TTC549 (cell line): ENCODE data around the gene CLSTN2.

Experiments
- FAIRE-seq: peaks from 2 replicates; lab custom pipeline; 2012; peaks lifted over from hg19 to GRCh38; lab: Jason Lieb, UNC

Gene CLSTN2

DNA sequence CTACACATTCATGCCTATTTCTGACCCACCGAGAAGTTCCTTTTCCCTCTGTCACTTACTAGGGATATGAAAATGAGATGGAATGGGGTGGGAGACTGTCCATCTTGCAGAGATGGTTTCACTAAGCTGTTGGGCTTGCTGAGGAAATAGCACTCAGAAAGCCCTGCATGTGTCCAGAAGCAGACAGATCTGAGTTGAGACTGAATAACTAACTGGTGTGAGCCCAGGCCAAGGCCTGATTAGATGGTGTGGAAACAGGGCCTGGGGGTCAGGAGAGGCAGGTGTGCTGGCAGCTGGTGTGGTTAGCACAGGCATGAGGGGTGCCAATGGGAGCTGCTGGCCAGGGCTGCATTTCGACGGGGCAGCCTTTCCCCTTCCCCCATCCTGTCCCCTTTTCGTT is 72.1 kb downstream of the CLSTN2 start:
- FAIRE-seq, result no peak

DNA sequence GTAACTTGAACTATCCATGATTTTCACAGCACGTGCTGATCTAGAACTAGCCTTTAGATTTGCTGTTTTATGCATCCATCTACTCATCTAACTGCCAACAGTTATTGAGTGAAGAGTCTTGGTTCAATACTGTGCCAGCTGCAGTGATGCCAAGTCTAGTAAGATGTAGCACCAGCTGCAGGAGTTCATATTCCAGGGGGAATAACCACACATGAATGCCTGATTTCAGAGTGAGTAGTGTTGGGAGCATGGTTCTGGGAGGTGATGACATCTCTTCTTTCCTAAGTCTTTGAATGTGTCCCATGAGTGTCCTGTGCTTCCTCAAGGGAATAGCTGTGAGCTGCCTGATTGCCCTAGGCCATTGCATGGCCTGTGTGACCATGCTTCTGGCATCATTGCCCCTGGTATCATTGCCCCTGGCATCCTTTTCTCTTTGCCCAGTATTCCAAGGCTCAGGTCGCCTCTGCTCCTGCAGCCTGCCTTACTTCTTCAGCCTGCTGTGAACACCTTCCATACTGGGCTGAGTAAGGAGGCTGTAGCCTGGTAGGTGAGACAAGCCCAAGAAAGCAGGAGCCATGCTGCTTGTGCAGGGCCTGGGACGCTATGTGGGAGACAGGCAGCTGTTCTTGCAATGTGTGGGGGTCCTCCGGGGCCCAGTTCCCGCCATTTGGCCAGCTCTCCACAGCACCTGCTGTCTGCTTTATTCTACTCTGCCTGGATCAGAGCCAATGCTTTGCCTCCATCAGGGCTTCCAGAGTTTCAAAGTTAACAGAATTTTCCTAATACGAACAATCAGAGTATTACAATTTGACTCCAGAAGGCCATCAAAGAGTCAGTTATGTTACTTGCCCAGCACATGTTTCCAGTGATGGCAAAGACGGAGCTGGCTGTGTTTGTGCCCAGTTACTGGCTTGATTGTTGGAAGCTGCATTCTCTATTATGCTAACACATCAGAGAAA is 73.2 kb downstream of the CLSTN2 start:
- FAIRE-seq, result no peak

- FAIRE-seq, result no peak
These were observed 75.4 kb downstream of the CLSTN2 start for GRCh38 chr3:140010391-140010790.

- FAIRE-seq, result no peak
These were observed 76.1 kb downstream of the CLSTN2 start for GRCh38 chr3:140011086-140011485.

DNA sequence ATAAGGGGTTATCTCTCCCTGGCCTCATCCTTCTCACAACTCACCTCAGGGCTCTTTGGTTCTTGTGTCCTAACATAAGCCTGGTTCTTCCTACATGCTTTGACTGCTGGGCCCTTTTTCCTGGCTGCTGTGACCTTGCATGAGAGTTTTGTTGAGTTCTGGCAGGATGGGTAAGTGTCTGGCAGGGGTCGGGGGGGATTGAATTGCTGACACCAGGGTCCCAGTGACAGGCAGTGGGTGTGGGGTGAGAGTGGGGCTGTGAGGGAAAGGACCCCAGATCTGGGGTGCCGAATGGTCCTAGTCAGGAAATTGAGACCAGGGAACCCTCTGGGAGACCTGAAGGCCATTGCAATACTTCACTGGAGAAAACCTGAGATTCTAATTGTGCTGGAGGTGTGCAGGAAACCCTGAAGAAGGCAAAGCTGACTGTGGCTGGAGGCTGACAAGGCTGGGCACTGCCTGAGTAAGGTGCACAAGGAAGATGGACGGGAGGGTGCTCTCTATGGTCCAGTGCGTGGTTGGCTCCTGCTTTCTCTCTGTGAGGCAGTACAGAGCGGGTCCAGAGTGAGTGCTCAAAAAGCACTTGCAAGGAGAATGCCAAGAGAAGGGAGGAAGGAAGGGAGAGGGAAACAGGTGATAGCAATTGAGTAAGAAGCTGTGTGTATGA is 76.8 kb downstream of the CLSTN2 start:
- no peak for FAIRE-seq

DNA sequence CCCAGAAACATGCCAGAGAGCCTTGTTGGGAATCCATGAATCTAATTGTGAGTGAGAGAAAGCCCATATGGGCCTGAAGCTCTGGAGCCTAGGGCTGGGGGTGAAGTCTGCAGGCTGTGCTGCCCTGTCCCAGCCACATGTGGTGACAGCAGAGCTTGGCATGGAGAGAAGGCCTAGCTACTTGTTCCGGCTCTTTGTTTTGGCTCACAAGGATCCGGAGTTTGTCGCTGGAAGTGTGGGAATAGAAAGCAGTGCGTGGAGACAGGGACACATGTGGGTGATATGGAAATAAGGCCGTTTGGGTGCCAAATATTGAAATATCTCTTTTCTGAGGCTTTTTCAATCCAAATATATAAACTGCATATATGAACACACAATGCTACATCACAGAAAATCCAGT is 78.2 kb downstream of the CLSTN2 start:
- FAIRE-seq, result no peak

GRCh38 chr3:140014831-140015495 is 80.0 kb downstream of the CLSTN2 start:
- no peak for FAIRE-seq

- no peak for FAIRE-seq
These were observed 80.8 kb downstream of the CLSTN2 start for GRCh38 chr3:140015741-140016140.

GRCh38 chr3:140018556-140018955 is 83.6 kb downstream of the CLSTN2 start:
- FAIRE-seq, result no peak

DNA sequence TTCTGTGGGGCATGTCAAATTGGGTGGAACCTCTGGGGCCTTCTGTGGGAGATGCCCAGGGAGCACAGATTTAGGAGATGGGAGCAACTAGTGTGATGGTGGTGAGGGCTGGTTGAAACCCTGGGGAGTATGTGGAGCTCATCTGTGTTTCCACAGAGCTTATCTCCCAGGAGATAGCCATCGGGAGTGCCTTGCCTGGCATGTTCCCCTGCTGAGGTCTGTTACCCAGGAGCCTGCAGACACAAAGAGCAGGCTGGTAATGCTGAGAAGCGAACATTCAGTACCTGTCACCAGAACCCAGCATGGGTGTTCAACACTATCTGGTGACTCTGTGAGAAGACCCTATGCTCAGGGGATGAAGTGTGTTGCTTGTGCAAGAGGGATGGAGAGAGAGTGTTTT is 85.0 kb downstream of the CLSTN2 start:
- no peak for FAIRE-seq

- no peak for FAIRE-seq
These were observed 85.6 kb downstream of the CLSTN2 start for GRCh38 chr3:140020541-140020940.

- no peak for FAIRE-seq
These were observed 86.3 kb downstream of the CLSTN2 start for GRCh38 chr3:140021269-140021668.

DNA sequence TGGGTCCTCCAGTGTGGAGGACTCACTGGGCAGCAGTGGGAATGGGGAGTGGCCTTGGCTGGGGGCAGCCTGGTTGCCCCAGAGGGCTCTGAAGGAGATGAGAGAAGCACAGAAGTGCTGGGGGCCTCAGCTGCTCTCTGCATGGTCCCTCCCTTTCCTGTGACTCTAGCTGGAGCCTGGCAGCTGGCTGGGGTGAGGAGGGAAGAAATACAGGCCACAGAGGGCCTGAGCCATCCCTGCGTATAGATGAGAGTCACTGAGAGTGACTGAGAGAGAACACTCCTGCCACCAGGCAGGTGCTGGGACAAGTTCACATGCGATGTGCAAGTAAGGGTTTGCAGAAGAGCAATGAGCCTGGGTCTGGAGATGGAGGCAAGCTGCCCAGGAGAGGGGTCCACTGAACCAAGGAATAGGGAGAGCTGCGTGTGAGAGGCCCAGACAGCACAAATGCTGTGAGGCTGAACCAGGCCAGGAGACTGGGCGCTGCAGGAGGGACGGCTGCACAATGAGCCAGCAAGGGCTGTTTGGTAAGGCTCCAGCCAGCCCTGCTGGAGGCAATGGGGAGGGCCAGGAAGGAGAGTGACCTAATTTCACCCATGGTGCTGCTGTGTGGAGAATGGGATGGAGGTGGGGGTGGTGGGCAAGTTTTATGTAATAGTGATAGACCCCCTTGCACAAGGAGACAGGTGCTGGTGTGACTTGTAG is 87.2 kb downstream of the CLSTN2 start:
- FAIRE-seq, result no peak

DNA sequence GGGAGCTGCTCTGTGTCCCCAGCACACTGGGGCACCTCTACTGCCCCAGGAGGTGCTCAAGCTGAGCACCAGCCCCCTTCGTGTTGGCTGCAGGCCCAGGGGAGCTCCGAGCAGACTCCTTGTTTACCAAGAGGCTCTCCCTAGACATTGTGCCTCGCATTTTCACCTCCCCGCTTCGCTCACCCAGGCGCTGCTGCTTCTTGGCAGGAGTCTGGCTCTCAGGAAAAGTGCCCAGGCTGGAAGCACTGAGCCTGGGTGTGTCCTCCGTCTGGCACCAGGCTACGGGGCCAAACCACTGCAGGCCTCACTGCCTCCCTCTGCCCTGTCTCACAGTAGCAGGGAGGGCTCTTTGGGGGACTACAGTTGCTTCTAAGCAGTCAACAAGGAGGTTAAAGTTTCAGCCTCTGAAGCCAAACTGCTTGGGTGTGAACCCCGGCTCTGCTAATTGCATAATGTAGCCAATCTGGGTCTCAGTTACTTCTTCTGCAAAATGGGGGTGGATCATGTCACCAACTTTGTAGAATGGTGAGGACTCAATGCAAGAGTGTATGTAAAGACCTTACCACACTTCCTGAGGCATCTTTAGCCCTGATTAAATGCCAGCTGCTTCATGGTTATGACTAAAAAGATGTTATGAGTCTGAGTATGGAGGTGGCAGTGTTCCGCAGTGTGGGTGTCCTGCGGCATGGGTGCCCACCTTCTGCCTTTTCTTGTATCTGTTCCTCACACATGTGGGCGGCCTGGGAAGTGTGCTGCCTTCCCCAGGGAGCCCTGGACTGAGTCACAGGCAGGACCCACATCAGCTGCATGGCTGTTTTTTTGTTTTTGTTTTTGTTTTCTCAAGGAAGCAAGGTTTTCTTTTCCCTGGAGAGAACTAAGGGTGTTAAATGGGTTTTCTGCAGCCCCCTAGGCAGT is 88.9 kb downstream of the CLSTN2 start:
- FAIRE-seq, result no peak

DNA sequence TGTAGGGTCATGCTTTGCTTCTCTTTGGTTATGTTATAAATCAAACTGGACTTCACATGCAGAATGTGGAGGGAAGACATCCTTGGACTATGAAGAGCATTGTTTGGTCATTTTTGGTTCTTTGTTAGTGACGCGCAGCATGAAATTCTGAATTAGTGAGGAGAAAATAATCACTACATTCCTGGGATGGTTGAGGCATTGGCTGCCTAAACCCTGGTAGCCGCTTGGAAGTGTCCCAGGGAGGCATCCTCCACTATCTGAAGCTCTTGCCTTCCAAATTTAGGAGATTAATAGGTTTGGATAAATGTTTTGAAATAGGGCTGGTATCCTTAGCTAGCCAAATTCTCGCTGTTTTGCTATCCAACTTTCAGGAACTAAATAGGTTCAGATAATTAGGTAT is 96.2 kb downstream of the CLSTN2 start:
- FAIRE-seq, result no peak

- no peak for FAIRE-seq
These were observed 99.1 kb downstream of the CLSTN2 start for GRCh38 chr3:140034058-140034457.

- no peak for FAIRE-seq
These were observed 100.9 kb downstream of the CLSTN2 start for GRCh38 chr3:140035871-140036270.

DNA sequence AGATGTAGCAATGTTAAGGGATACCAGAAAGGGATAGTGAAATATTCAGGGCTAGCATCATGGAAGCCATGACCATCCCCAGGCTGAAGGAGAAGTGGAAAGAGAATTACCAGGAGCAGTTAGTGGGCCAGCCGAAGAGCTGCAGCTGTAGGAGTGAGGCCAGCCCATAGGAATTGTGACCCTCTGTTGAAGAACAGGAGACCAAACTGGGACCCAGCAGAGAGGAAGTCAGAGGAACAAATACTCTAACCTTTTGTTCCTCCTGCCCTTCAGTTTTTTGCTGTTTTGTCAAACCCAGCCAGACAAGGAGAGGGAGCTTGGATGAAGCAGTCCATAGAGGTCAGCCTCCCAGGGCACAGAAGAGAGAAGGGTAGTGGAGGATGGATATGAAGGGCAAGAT is 115.4 kb downstream of the CLSTN2 start:
- no peak for FAIRE-seq

DNA sequence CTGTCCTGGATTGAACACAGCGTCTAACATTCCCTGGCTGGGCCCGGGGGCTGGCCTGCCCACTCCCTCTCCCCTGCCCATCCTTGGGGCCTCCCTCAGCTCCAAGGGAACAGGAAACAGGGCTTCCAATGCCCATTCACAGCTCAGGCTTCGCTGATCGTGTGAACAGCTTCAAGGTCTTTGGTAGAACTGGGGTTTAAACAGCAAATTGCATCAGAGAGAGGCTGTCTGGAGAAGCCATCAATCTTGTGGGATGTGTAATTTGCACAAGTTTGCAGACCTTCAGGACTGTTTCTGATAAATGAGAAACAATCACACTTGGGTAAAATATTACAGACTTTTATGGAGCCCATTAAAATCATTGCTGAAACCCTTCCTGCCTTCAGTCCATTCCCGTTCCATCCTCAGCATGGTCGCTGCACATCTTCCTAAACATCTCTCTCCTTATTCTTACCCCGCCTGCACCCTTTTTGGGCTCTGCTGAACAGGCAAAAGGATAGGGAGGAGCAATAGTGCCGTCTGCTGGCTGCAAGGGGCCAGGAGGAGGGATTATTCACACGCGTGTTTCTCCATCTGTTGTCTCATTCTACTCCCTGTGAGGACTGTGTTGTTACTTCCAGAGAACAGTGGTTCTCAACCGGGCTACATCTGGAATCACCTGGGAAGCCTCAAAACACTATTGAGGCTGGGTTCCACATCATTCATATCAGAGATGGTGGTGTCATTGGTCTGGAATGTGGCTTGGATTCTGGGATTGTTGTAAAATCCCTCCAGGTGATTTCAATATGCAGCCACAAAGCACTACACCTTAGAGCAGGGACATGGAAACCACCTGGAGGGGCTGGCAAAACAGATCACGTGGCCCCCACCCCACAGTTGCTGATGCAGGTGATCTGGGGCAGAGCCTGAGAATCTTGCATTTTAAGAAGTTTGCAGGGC is 116.3 kb downstream of the CLSTN2 start:
- no peak for FAIRE-seq
